Gastrocnemius medialis (tissue), 4 donors: Measurements from ENCODE around the gene STRN4.

ENCODE experiments used
- POLR2A ChIP-seq, 2 donors: fragments of 450-650 bp; IDR thresholded peaks; one replicate each; pipeline ENCODE4 v1.6.1; 2017; ENCODE audit warnings: antibody characterized with exemption in 2 of 2, mild to moderate bottlenecking in 2 of 2, moderate library complexity in 2 of 2
- TF ChIP-seq, protein P1 (sequence below), 5 experiments: fragments of 450-650 bp in 3 of 5; fragments of 200-600 bp in 2 of 5; sonication (generic) in 2 of 5; IDR thresholded peaks in 4 of 5; conservative IDR thresholded peaks in 1 of 5; 1 replicate in 4 of 5; 2 replicates in 1 of 5; pipeline ENCODE4 v1.5.1; 2016 to 2019; ENCODE audit warnings: antibody characterized with exemption in 5 of 5, mild to moderate bottlenecking in 3 of 5, moderate library complexity in 3 of 5

DNA sequence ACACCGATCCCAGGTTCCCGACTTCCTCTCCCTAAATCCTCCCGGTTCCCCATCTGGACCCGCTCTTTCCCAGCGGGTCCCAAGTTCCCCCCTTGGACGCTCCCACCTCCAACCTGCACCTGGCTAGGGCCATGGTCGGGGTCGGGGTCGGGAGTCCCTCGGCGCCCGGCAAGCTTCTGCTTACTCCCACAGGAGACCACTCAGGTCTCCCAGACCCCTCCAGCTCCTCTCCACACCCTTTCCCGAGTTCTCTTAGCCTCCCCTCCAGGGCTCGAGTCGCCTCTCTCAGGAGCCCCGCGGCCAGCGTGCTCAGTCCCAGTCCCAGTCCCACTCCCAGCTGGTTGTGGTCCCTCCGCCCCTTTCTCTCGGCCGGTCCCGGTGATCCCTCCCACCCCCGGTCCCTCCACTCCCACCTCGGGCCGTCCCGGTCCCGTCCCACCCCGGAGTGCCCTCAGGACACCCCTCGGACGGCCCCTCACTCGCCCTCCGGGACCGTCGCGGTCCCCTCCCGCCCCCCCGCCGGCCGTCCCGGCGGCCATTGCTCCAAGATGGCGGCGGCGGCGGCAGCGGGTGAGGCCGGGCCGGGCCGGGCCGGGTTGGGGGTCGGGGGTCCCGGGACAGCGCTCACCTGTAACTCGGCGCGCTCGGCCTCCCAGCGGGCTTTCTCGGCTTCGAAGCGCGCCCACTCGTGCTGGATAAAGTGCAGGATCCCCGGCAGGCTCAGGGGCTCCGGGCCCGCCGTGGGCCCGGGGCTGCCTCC, 549 bp downstream of the STRN4 start, which contains the start of gene FKRP:
- no peak for TF ChIP-seq POLR2A (IDR thresholded peaks at IDR 0.05)
- TF ChIP-seq, protein P1, sequence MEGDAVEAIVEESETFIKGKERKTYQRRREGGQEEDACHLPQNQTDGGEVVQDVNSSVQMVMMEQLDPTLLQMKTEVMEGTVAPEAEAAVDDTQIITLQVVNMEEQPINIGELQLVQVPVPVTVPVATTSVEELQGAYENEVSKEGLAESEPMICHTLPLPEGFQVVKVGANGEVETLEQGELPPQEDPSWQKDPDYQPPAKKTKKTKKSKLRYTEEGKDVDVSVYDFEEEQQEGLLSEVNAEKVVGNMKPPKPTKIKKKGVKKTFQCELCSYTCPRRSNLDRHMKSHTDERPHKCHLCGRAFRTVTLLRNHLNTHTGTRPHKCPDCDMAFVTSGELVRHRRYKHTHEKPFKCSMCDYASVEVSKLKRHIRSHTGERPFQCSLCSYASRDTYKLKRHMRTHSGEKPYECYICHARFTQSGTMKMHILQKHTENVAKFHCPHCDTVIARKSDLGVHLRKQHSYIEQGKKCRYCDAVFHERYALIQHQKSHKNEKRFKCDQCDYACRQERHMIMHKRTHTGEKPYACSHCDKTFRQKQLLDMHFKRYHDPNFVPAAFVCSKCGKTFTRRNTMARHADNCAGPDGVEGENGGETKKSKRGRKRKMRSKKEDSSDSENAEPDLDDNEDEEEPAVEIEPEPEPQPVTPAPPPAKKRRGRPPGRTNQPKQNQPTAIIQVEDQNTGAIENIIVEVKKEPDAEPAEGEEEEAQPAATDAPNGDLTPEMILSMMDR (IDR thresholded peaks at IDR 0.05 in 4 of 5, conservative IDR thresholded peaks at IDR 0.05 in 1 of 5) = no peak
